IMR-90 (cell line): ENCODE results near the gene ZNF556. TPM values are rescaled to one million over a fixed set of nuclear protein-coding genes. Genes with fewer than 3 reads are reported as not detected.

Experiments
- ATAC-seq: fragments of 200-7000 bp; cut with Tn5 transposase; 2 replicates; pipeline ENCODE4 v1.9.1; 2020; ENCODE audit warnings: low read depth, mild to moderate bottlenecking, moderate library complexity
- BruUV-seq: library from RNA; stranded (reverse); fragments of 400-500 nt; replicated peaks from 2 replicates; lab custom pipeline; 2021; lab: Mats Ljungman, UMichigan
- CTCF ChIA-PET: fragments of 300-600 bp; formaldehyde crosslinking; extraction: SDS; loops from one replicate; lab custom pipeline; 2021; ENCODE audit warnings: antibody characterized with exemption; lab: Yijun Ruan, JAX
- POLR2A ChIA-PET: fragments of 300-600 bp; sonication (Branson Sonifier 250); formaldehyde crosslinking; loops from one replicate; lab custom pipeline; 2022; ENCODE audit warnings: antibody characterized with exemption; ENCODE audit not compliant: unreplicated experiment; lab: Charles Lee
- DNase-seq: peaks from one replicate; pipeline ENCODE4 v3.0.0; 2013
- H2AFZ ChIP-seq: replicated peaks from 2 replicates; pipeline ENCODE3; 2013; ENCODE audit warnings: low read length, mild to moderate bottlenecking; ENCODE audit not compliant: poor library complexity
- H2AK5ac ChIP-seq: 2 replicates; pipeline ENCODE4 v1.6.1; 2013; ENCODE audit warnings: low read depth, low read length, inconsistent platforms
- H2AK9ac ChIP-seq: replicated peaks from 2 replicates; pipeline ENCODE3; 2013; ENCODE audit warnings: mild to moderate bottlenecking, low read depth, low read length, moderate library complexity; ENCODE audit not compliant: poor library complexity
- H2BK120ac ChIP-seq: 2 replicates; pipeline ENCODE4 v1.6.1; 2013; ENCODE audit warnings: low read depth, low read length, inconsistent platforms
- H2BK15ac ChIP-seq: 3 replicates; pipeline ENCODE4 v1.6.1; 2013; ENCODE audit warnings: low read depth, low read length, inconsistent platforms
- H2BK20ac ChIP-seq: 2 replicates; pipeline ENCODE4 v1.6.1; 2013; ENCODE audit warnings: low read depth, mild to moderate bottlenecking, inconsistent platforms, low read length, moderate library complexity
- H2BK5ac ChIP-seq: 2 replicates; pipeline ENCODE4 v1.6.1; 2013; ENCODE audit warnings: mild to moderate bottlenecking, low read depth, low read length, inconsistent platforms; ENCODE audit not compliant: poor library complexity, severe bottlenecking
- H3K14ac ChIP-seq: replicated peaks from 2 replicates; pipeline ENCODE4 v1.6.1; 2013; ENCODE audit warnings: low read depth, low read length, inconsistent platforms
- H3K18ac ChIP-seq: 2 replicates; pipeline ENCODE4 v1.6.1; 2013; ENCODE audit warnings: low read depth, low read length, control low read depth
- H3K23ac ChIP-seq: 2 replicates; pipeline ENCODE4 v1.6.1; 2013; ENCODE audit warnings: low read depth, low read length, inconsistent platforms
- H3K27ac ChIP-seq: 2 replicates; pipeline ENCODE4 v1.5.1; 2013; ENCODE audit warnings: mild to moderate bottlenecking, control low read depth, low read length; ENCODE audit not compliant: insufficient read depth
- H3K27me3 ChIP-seq: 2 replicates; pipeline ENCODE4 v1.6.1; 2013; ENCODE audit warnings: low read length; ENCODE audit not compliant: control insufficient read depth, insufficient read depth
- H3K36me3 ChIP-seq: 2 replicates; pipeline ENCODE4 v1.6.1; 2013; ENCODE audit warnings: low read length, mixed read lengths; ENCODE audit not compliant: control insufficient read depth, insufficient read depth
- H3K4ac ChIP-seq: 2 replicates; pipeline ENCODE4 v1.6.1; 2013; ENCODE audit warnings: low read depth, low read length, inconsistent platforms
- H3K4me1 ChIP-seq: 2 replicates; pipeline ENCODE4 v1.6.1; 2013; ENCODE audit warnings: low read length, mixed read lengths; ENCODE audit not compliant: control insufficient read depth, insufficient read depth
- H3K4me2 ChIP-seq: 2 replicates; pipeline ENCODE4 v1.6.1; 2013; ENCODE audit warnings: low read depth, mild to moderate bottlenecking, control low read depth, low read length, moderate library complexity
- H3K4me3 ChIP-seq: 2 replicates; pipeline ENCODE4 v1.5.1; 2013; ENCODE audit warnings: low read depth, mild to moderate bottlenecking, control low read depth, low read length, moderate library complexity; ENCODE audit not compliant: insufficient read depth
- H3K56ac ChIP-seq: 2 replicates; pipeline ENCODE4 v1.6.1; 2013; ENCODE audit warnings: low read length, inconsistent platforms; ENCODE audit not compliant: insufficient read depth; ENCODE audit errors: extremely low read depth
- H3K79me1 ChIP-seq, 2 experiments: 2 replicates each; pipeline ENCODE4 v1.6.1; 2013; ENCODE audit warnings: low read length in 2 of 2, inconsistent platforms in 1 of 2, low read depth in 1 of 2
- H3K9ac ChIP-seq: 2 replicates; pipeline ENCODE4 v1.6.1; 2013; ENCODE audit warnings: low read depth, low read length, control low read depth
- H3K9me1 ChIP-seq: 2 replicates; pipeline ENCODE4 v1.6.1; 2013; ENCODE audit warnings: low read length, inconsistent platforms; ENCODE audit not compliant: insufficient read depth
- H3K9me3 ChIP-seq: 2 replicates; pipeline ENCODE4 v1.6.1; 2013; ENCODE audit warnings: low read length; ENCODE audit not compliant: control insufficient read depth, insufficient read depth
- H4K20me1 ChIP-seq: 2 replicates; pipeline ENCODE4 v1.6.1; 2013; ENCODE audit warnings: low read length, inconsistent platforms; ENCODE audit not compliant: insufficient read depth
- H4K5ac ChIP-seq: 2 replicates; pipeline ENCODE4 v1.6.1; 2013; ENCODE audit warnings: mild to moderate bottlenecking, low read depth, low read length, control low read depth
- H4K8ac ChIP-seq, 2 experiments: 2 replicates each; pipeline ENCODE4 v1.6.1; 2013; ENCODE audit warnings: low read depth in 2 of 2, low read length in 2 of 2, control low read depth in 1 of 2, inconsistent platforms in 1 of 2
- H4K91ac ChIP-seq: 2 replicates; pipeline ENCODE4 v1.6.1; 2013; ENCODE audit warnings: low read depth, low read length, inconsistent platforms; ENCODE audit not compliant: insufficient read depth
- BHLHE40 ChIP-seq: fragments of 150-350 bp; IDR thresholded peaks from 2 replicates; pipeline ENCODE4 v1.6.1; 2016; ENCODE audit warnings: mild to moderate bottlenecking, low read depth, low read length
- CEBPB ChIP-seq: IDR thresholded peaks from 2 replicates; pipeline ENCODE4 v1.6.1; 2012; ENCODE audit warnings: low read depth, low read length, improper control_type of control experiment
- CHD1 ChIP-seq: IDR thresholded peaks from 2 replicates; pipeline ENCODE4 v1.6.1; 2012; ENCODE audit warnings: low read depth, low read length, improper control_type of control experiment
- FOS ChIP-seq: fragments of 150-350 bp; IDR thresholded peaks from 2 replicates; pipeline ENCODE4 v1.6.1; 2016; ENCODE audit warnings: low read depth, low read length
- MAFK ChIP-seq: IDR thresholded peaks from 2 replicates; pipeline ENCODE4 v1.6.1; 2012; ENCODE audit warnings: low read depth, low read length, improper control_type of control experiment
- MAZ ChIP-seq: IDR thresholded peaks from 2 replicates; pipeline ENCODE4 v1.6.1; 2012; ENCODE audit warnings: low read depth, mild to moderate bottlenecking, low read length, improper control_type of control experiment, moderate library complexity, borderline replicate concordance
- MXI1 ChIP-seq: IDR thresholded peaks from 2 replicates; pipeline ENCODE4 v1.6.1; 2012; ENCODE audit warnings: low read depth, mild to moderate bottlenecking, low read length, moderate library complexity, borderline replicate concordance
- NFE2L2 ChIP-seq: fragments of 150-350 bp; IDR thresholded peaks from 2 replicates; pipeline ENCODE4 v1.6.1; 2016; ENCODE audit warnings: low read depth, mild to moderate bottlenecking, low read length
- POLR2A ChIP-seq: IDR thresholded peaks from 2 replicates; pipeline ENCODE4 v1.6.1; 2012; ENCODE audit warnings: mild to moderate bottlenecking, low read depth, low read length
- RAD21 ChIP-seq: IDR thresholded peaks from 2 replicates; pipeline ENCODE4 v1.6.1; 2012; ENCODE audit warnings: low read length, improper control_type of control experiment
- RFX5 ChIP-seq: IDR thresholded peaks from 2 replicates; pipeline ENCODE4 v1.8.0; 2012; ENCODE audit warnings: low read depth, mild to moderate bottlenecking, low read length, moderate library complexity
- SMC3 ChIP-seq: fragments of 150-350 bp; IDR thresholded peaks from 2 replicates; pipeline ENCODE4 v1.6.1; 2016; ENCODE audit warnings: low read depth, mild to moderate bottlenecking, antibody characterized with exemption, low read length, moderate library complexity
- WGBS, 2 experiments: methylation state at CpG; one replicate each; pipeline versions ENCODE4 v1.1.5 to v1.1.7; 2013; ENCODE audit warnings: missing lambda C conversion rate in 2 of 2; ENCODE audit not compliant: insufficient read length in 1 of 2; ENCODE audit errors: extremely low coverage in 2 of 2; 5-methylcytosine and 5-hydroxymethylcytosine counted together
- dilution Hi-C: fragments of 300-500 bp; cut with HindIII; formaldehyde crosslinking; loops from one replicate; pipeline ENCODE4 v1.14.3; 2018; ENCODE audit warnings: low sequenced_read_pairs; ENCODE audit not compliant: unreplicated experiment
- in situ Hi-C: fragments of 300-500 bp; cut with MboI; formaldehyde crosslinking; loops from 3 replicates; pipeline ENCODE4 v1.14.3; 2019; ENCODE audit warnings: low sequenced_read_pairs, inconsistent platforms, mixed read lengths
- intact Hi-C: fragments of 100-400 bp; cut with micrococcal nuclease; formaldehyde crosslinking; loops from 2 replicates; pipeline ENCODE4 v1.10.0; 2022
- polyA plus RNA-seq, 3 experiments: library from polyadenylated mRNA; depleted of rRNA; stranded (reverse); fragments of >200 nt; gene quantifications; 2 replicates each; pipeline ENCODE4 v1.2.3, GENCODE V29; 2012; ENCODE audit warnings: low replicate concordance in 1 of 3
- total RNA-seq: library from RNA; depleted of rRNA; stranded (reverse); fragments of >200 nt; gene quantifications from 2 replicates; pipeline ENCODE4 v1.2.3, GENCODE V29; 2012
- TF ChIP-seq, protein P1 (sequence below): conservative IDR thresholded peaks from 2 replicates; pipeline ENCODE4 v1.5.1; 2012; ENCODE audit warnings: mild to moderate bottlenecking, low read depth, low read length, improper control_type of control experiment
- TF ChIP-seq, protein P2 (sequence below): fragments of 150-350 bp; IDR thresholded peaks from 2 replicates; pipeline ENCODE4 v1.6.1; 2016; ENCODE audit warnings: low read depth, mild to moderate bottlenecking, low read length, moderate library complexity, borderline replicate concordance

ZNF556 gene
- total and polyA plus RNA-seq, 2 of the 4 experiments (the other 2 are of a cell fraction), result not detected

DNA sequence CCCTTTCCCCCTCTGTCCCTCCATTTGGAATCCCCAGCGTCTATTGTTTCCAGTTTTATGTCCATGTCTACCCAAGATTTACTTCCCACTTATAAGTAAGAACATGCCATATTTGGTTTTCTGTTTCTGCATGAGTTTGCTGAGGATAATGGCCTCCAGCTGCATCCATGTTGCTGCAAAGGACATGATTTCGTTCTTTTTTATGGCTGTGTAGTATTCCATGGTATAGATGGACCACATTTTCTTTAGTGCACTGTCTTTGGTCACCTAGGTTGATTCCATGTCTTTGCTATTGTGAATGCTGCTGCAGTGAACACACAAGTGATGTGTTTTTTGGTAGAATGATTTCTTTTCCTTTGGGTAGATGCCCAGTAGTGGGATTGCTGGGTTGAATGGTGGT, 22.0 kb upstream of the ZNF556 start:
- no peak overlapping the region for H4K8ac ChIP-seq
- intact Hi-C loops, result no loop called here
- WGBS, 2 experiments, result 100% methylated on average over 1 of the region's 2 CpGs; no CpG with 5 or more reads in 1 of the 2 experiments

More for the DNA sequence above, 22.0 kb upstream of the ZNF556 start:
- dilution Hi-C loops (no loop called here), in situ Hi-C loops (no loop called here)
- no TSS peak for BruUV-seq
- Histone ChIP-seq H3K23ac (no peak overlapping the region), H3K4me1 (peaks cover 5% of the 10 kb centered on the region), H4K5ac (no peak overlapping the region), H3K9me1 (no peaks in the 10 kb centered on the region), H3K14ac (no peak overlapping the region), H3K79me1 (peaks cover 35 to 61% of the 10 kb centered on the region in 2 experiments), H2BK20ac (no peak overlapping the region), H2BK120ac (no peak overlapping the region), H3K4me3 (no peak overlapping the region), H2AFZ (no peak overlapping the region), H2BK15ac (no peak overlapping the region), H3K9me3 (peaks cover 39% of the 10 kb centered on the region), H3K9ac (no peak overlapping the region), H3K36me3 (peaks cover 16% of the 10 kb centered on the region), H3K56ac (no peak overlapping the region), H2AK5ac (no peak overlapping the region), H2BK5ac (no peak overlapping the region), H4K91ac (no peak overlapping the region), H3K27me3 (no peaks in the 10 kb centered on the region), H2AK9ac (no peak overlapping the region), H3K18ac (no peak overlapping the region), H3K4me2 (no peak overlapping the region), H3K4ac (no peak overlapping the region), H4K20me1 (no peaks in the 10 kb centered on the region), H3K27ac (no peak overlapping the region)
- DNase-seq, result no peak
- POLR2A ChIA-PET, result no interaction called here
- CTCF ChIA-PET, result no interaction called here
- TF ChIP-seq MAZ (no peak), MXI1 (no peak), RFX5 (no peak), NFE2L2 (no peak), POLR2A (no peak), MAFK (no peak), FOS (no peak), RAD21 (no peak), CEBPB (no peak), CHD1 (no peak), SMC3 (no peak), BHLHE40 (no peak)
- TF ChIP-seq, protein P1, sequence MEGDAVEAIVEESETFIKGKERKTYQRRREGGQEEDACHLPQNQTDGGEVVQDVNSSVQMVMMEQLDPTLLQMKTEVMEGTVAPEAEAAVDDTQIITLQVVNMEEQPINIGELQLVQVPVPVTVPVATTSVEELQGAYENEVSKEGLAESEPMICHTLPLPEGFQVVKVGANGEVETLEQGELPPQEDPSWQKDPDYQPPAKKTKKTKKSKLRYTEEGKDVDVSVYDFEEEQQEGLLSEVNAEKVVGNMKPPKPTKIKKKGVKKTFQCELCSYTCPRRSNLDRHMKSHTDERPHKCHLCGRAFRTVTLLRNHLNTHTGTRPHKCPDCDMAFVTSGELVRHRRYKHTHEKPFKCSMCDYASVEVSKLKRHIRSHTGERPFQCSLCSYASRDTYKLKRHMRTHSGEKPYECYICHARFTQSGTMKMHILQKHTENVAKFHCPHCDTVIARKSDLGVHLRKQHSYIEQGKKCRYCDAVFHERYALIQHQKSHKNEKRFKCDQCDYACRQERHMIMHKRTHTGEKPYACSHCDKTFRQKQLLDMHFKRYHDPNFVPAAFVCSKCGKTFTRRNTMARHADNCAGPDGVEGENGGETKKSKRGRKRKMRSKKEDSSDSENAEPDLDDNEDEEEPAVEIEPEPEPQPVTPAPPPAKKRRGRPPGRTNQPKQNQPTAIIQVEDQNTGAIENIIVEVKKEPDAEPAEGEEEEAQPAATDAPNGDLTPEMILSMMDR, result no peak
- TF ChIP-seq, protein P2, sequence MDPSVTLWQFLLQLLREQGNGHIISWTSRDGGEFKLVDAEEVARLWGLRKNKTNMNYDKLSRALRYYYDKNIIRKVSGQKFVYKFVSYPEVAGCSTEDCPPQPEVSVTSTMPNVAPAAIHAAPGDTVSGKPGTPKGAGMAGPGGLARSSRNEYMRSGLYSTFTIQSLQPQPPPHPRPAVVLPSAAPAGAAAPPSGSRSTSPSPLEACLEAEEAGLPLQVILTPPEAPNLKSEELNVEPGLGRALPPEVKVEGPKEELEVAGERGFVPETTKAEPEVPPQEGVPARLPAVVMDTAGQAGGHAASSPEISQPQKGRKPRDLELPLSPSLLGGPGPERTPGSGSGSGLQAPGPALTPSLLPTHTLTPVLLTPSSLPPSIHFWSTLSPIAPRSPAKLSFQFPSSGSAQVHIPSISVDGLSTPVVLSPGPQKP, result no peak
- no peak for ATAC-seq
